GM12878 (cell line): ENCODE results near the gene GCNT1.

Experiments used
- BMI1 ChIP-seq: fragments of 450-650 bp; IDR thresholded peaks from 2 replicates; pipeline ENCODE4 v1.6.1; 2016; ENCODE audit warnings: mild to moderate bottlenecking, moderate library complexity, borderline replicate concordance
- EP300 ChIP-seq, 2 experiments: fragments of 150-350 bp in 1 of 2; IDR thresholded peaks; 2 replicates each; pipeline ENCODE4 v1.6.1; 2011 to 2012; ENCODE audit warnings: low read depth in 2 of 2, low read length in 2 of 2, borderline replicate concordance in 1 of 2, improper control_type of control experiment in 1 of 2, inconsistent platforms in 1 of 2; ENCODE audit not compliant: control insufficient read depth in 1 of 2
- NFIC ChIP-seq: IDR thresholded peaks from 2 replicates; pipeline ENCODE4 v1.6.1; 2012; ENCODE audit warnings: low read depth, mild to moderate bottlenecking, inconsistent platforms, low read length, moderate library complexity
- SIN3A ChIP-seq: IDR thresholded peaks from 2 replicates; pipeline ENCODE4 v1.6.1; 2012; ENCODE audit warnings: low read depth, low read length, improper control_type of control experiment
- TAF1 ChIP-seq: IDR thresholded peaks from 2 replicates; pipeline ENCODE4 v1.6.1; 2011; ENCODE audit warnings: mild to moderate bottlenecking, low read depth, low read length, borderline replicate concordance
- TF ChIP-seq, protein P1 (sequence below), 3 experiments: IDR thresholded peaks in 2 of 3; conservative IDR thresholded peaks in 1 of 3; 2 replicates each; pipeline ENCODE4 v1.5.1; 2011; ENCODE audit warnings: low read depth in 3 of 3, low read length in 3 of 3, mild to moderate bottlenecking in 3 of 3, control low read depth in 2 of 3, moderate library complexity in 2 of 3, inconsistent platforms in 1 of 3, mixed read lengths in 1 of 3; ENCODE audit not compliant: control insufficient read depth in 2 of 3, insufficient read depth in 1 of 3; ENCODE audit errors: extremely low read depth in 1 of 3

DNA sequence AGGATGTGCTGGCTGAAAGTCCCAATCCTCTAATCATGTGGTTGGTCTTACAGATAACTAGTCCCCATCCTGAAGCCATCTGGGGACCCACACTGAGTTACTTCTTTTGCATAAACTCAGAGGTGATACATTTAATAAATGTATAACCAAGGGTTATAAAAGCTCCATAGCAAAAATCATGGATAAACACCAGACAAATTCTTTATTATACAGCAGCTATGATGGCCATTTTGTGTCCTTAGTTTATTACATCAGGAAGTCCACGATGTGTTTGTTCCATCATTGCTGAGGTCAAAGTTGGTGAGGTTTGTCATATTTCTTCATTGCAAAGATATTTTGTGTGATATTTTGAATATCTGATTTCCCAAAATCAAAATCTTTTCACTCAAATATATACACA is 80.2 kb downstream of the GCNT1 start:
- TF ChIP-seq EP300 (IDR thresholded peaks at IDR 0.05; ENCODE audit: borderline replicate concordance in 1 of 2, control insufficient read depth in 1 of 2, low read depth in 2 of 2, low read length in 2 of 2) (no peak), SIN3A (no peak), TAF1 (no peak), NFIC (no peak), BMI1 (no peak)
- TF ChIP-seq, protein P1, sequence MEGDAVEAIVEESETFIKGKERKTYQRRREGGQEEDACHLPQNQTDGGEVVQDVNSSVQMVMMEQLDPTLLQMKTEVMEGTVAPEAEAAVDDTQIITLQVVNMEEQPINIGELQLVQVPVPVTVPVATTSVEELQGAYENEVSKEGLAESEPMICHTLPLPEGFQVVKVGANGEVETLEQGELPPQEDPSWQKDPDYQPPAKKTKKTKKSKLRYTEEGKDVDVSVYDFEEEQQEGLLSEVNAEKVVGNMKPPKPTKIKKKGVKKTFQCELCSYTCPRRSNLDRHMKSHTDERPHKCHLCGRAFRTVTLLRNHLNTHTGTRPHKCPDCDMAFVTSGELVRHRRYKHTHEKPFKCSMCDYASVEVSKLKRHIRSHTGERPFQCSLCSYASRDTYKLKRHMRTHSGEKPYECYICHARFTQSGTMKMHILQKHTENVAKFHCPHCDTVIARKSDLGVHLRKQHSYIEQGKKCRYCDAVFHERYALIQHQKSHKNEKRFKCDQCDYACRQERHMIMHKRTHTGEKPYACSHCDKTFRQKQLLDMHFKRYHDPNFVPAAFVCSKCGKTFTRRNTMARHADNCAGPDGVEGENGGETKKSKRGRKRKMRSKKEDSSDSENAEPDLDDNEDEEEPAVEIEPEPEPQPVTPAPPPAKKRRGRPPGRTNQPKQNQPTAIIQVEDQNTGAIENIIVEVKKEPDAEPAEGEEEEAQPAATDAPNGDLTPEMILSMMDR (IDR thresholded peaks at IDR 0.05 in 2 of 3, conservative IDR thresholded peaks at IDR 0.05 in 1 of 3; ENCODE audit: control insufficient read depth in 2 of 3, extremely low read depth in 1 of 3, insufficient read depth in 1 of 3, low read depth in 3 of 3, low read length in 3 of 3), result no peak
